Osteoblast (primary cell): ENCODE data around the gene EPS8. TPM values are rescaled to one million over a fixed set of nuclear protein-coding genes. Genes with fewer than 3 reads are reported as not detected.

ENCODE experiments used
- DNase-seq: peaks from one replicate; pipeline ENCODE4 v3.0.0; 2011; ENCODE audit warnings: low spot score, mixed read lengths; ENCODE audit not compliant: insufficient read length; ENCODE audit errors: missing footprints
- H2AFZ ChIP-seq: 2 replicates; pipeline ENCODE4 v1.6.0; 2011; ENCODE audit warnings: mild to moderate bottlenecking, low read length
- H3K27ac ChIP-seq: 2 replicates; pipeline ENCODE4 v1.5.1; 2011; ENCODE audit warnings: mild to moderate bottlenecking, low read depth, low read length, moderate library complexity
- H3K27me3 ChIP-seq: 2 replicates; pipeline ENCODE4 v1.6.0; 2012; ENCODE audit warnings: mild to moderate bottlenecking, control low read depth, inconsistent platforms, low read length, moderate library complexity; ENCODE audit not compliant: insufficient read depth
- H3K36me3 ChIP-seq: 2 replicates; pipeline ENCODE4 v1.5.1; 2011; ENCODE audit warnings: mild to moderate bottlenecking, low read length, control low read depth, moderate library complexity; ENCODE audit not compliant: insufficient read depth
- H3K4me1 ChIP-seq: 2 replicates; pipeline ENCODE4 v1.5.1; 2011; ENCODE audit warnings: mild to moderate bottlenecking, low read length, control low read depth, moderate library complexity; ENCODE audit not compliant: insufficient read depth
- H3K4me2 ChIP-seq: 2 replicates; pipeline ENCODE4 v1.6.0; 2011; ENCODE audit warnings: mild to moderate bottlenecking, low read length; ENCODE audit not compliant: insufficient read depth
- H3K4me3 ChIP-seq: fragments of 200-600 bp; sonication (generic); 3 replicates; pipeline ENCODE4 v1.5.1; 2012; ENCODE audit warnings: mild to moderate bottlenecking, low read length, inconsistent platforms; ENCODE audit not compliant: insufficient read depth
- H3K79me2 ChIP-seq: 2 replicates; pipeline ENCODE4 v1.6.0; 2012; ENCODE audit warnings: mild to moderate bottlenecking, low read length, control low read depth, inconsistent platforms; ENCODE audit not compliant: insufficient read depth
- H3K9me3 ChIP-seq: 2 replicates; pipeline ENCODE4 v1.5.1; 2011; ENCODE audit warnings: low read depth, low read length, control low read depth
- H4K20me1 ChIP-seq: 2 replicates; pipeline ENCODE4 v1.6.0; 2012; ENCODE audit warnings: mild to moderate bottlenecking, low read length, control low read depth; ENCODE audit not compliant: insufficient read depth
- total RNA-seq: library from RNA; depleted of rRNA; stranded (reverse); fragments of >200 nt; gene quantifications from 2 replicates; pipeline ENCODE4 v1.2.3, GENCODE V29; 2012
- TF ChIP-seq, protein P1 (sequence below): IDR thresholded peaks from 2 replicates; pipeline ENCODE4 v1.5.1; 2011; ENCODE audit warnings: mild to moderate bottlenecking, low read depth, low read length, moderate library complexity; ENCODE audit errors: extremely low read depth

The EPS8 gene
- total RNA-seq, 1 donor, result 160 TPM

DNA sequence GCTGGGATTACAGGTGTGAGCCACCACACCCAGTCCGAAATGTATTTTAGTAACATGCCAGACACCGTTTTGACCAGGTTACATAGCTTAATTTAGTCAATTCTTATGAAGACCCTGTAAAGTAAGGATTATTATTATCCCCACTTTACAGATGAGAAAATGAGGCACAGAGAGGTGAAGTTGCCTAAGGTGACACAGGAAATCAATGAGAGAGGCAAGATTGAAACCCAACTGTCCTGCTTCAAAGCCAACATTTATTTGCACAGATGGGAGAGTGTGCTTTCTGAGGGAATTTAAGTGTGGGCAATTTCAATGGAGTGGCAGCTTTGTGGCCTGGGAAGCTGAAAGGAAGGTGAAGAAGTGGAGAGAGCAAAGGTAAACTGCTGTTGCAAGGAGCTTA, 19.1 kb upstream of the EPS8 start:
- Histone ChIP-seq H3K9me3 (no peaks in the 10 kb centered on the region), H3K27ac (no peak overlapping the region), H4K20me1 (no peaks in the 10 kb centered on the region), H2AFZ (peak overlapping the region; percentile 24), H3K36me3 (no peaks in the 10 kb centered on the region), H3K4me1 (peaks cover 8% of the 10 kb centered on the region), H3K79me2 (no peaks in the 10 kb centered on the region), H3K4me2 (peak overlapping the region; percentile 25), H3K27me3 (no peaks in the 10 kb centered on the region), H3K4me3 (no peak overlapping the region)
- DNase-seq, result no peak
- TF ChIP-seq, protein P1, sequence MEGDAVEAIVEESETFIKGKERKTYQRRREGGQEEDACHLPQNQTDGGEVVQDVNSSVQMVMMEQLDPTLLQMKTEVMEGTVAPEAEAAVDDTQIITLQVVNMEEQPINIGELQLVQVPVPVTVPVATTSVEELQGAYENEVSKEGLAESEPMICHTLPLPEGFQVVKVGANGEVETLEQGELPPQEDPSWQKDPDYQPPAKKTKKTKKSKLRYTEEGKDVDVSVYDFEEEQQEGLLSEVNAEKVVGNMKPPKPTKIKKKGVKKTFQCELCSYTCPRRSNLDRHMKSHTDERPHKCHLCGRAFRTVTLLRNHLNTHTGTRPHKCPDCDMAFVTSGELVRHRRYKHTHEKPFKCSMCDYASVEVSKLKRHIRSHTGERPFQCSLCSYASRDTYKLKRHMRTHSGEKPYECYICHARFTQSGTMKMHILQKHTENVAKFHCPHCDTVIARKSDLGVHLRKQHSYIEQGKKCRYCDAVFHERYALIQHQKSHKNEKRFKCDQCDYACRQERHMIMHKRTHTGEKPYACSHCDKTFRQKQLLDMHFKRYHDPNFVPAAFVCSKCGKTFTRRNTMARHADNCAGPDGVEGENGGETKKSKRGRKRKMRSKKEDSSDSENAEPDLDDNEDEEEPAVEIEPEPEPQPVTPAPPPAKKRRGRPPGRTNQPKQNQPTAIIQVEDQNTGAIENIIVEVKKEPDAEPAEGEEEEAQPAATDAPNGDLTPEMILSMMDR, result no peak

DNA sequence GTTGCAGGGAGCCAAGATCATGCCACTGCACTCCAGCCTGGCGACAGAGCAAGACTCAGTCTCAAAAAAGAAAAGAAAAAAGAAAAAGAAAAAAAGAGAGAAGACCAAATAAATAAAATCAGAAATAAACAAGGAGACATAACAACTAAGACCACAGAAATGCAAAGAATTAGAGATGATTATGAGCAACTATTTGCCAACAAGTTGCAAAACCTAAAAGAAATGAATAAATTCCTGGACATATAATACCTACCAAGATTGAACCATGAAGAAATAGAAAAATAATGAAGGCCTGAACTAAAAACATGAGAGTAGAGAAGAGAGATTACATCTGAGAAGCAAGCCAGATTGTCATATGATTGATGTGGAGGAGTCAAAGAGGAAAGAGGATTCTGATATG, 17.6 kb upstream of the EPS8 start:
- no peaks in the 10 kb centered on the region for H3K79me2 ChIP-seq
- no peak overlapping the region for H3K27ac ChIP-seq
- H3K4me1 ChIP-seq, result peaks cover 8% of the 10 kb centered on the region
- no peaks in the 10 kb centered on the region for H3K9me3 ChIP-seq
- no peaks in the 10 kb centered on the region for H4K20me1 ChIP-seq
- no peak overlapping the region for H3K4me2 ChIP-seq
- H3K27me3 ChIP-seq, result no peaks in the 10 kb centered on the region
- no peak overlapping the region for H2AFZ ChIP-seq
- H3K4me3 ChIP-seq, result no peak overlapping the region
- TF ChIP-seq, protein P1, result no peak
- DNase-seq, result no peak
- H3K36me3 ChIP-seq, result no peaks in the 10 kb centered on the region

DNA sequence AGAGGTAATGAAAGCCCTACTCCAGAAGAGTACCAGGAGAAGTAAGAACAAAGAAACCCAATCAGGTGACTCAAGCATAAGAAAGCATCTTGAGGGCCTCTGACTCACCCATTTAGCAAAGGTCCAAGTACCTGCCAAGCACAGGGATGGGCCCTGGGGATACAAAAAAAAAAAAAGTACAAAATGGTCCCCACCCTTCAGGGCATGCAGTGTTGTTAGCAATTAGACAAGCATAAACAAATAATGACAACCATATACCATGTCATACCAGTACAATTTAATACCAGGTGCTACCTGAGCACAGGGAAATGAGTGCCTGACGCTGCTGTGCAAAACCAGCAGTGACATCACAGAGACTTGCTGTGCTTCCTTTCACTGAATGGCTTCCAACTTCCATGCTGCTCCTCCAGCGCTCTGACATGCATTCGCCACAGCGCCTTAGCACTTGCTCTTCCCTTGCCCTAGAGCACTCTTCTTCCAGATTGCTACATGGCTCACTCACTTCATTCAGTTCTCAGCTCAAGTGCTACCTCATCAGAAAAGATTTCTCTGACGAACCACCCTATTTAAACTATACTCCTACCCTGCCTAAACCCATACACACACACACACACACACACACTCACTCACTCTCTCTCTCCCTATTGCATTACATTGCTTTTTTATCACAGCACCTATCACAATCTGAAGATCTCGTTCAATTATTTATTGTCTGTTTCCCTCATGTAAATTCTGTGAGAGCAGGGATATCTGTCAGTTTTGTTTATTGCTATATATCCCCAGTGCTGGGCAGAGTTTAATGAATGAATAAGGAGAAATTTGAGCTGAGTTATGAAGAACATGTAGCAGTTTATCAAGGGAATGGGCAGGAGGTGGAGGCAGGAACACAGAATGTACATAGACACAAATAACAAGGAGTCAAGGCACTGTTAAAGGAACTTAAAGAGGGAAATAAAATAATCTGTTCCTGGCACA, 12.9 kb upstream of the EPS8 start:
- H3K27ac ChIP-seq, result no peak overlapping the region

DNA sequence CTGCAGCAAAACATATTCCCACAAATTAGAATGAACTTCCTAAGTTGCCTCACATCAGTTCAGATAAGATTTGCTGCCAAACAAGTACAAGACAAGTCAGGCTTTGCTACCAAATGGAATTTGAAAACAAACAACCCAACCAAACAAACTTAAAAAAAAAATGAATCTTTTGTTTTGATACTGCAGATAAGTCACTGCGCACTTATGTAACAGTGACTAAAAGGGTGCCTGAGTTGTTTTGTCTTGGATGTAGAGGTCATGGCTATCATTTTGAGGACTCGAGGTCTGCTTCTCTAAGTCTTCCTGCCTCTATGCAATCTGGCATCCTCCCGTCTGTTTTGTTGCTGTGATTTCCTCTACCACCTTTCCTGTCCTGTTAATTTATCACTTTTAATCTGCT, 11.1 kb upstream of the EPS8 start:
- H4K20me1 ChIP-seq, result no peaks in the 10 kb centered on the region
- TF ChIP-seq, protein P1, result no peak
- H3K27me3 ChIP-seq, result no peaks in the 10 kb centered on the region
- no peak overlapping the region for H3K27ac ChIP-seq
- H3K4me2 ChIP-seq, result no peak overlapping the region
- no peaks in the 10 kb centered on the region for H3K9me3 ChIP-seq
- no peak overlapping the region for H2AFZ ChIP-seq
- H3K4me3 ChIP-seq, result no peak overlapping the region
- no peaks in the 10 kb centered on the region for H3K79me2 ChIP-seq
- no peaks in the 10 kb centered on the region for H3K36me3 ChIP-seq
- DNase-seq, result peak; percentile 72
- H3K4me1 ChIP-seq, result peaks cover 34% of the 10 kb centered on the region

More for the DNA sequence above, 12.9 kb upstream of the EPS8 start:
- no peaks in the 10 kb centered on the region for H3K9me3 ChIP-seq
- no peak overlapping the region for H3K4me2 ChIP-seq
- DNase-seq, result no peak
- no peak overlapping the region for H3K4me3 ChIP-seq
- no peaks in the 10 kb centered on the region for H3K27me3 ChIP-seq
- H4K20me1 ChIP-seq, result no peaks in the 10 kb centered on the region
- no peak overlapping the region for H2AFZ ChIP-seq
- no peaks in the 10 kb centered on the region for H3K36me3 ChIP-seq
- TF ChIP-seq, protein P1, result no peak
- peaks cover 27% of the 10 kb centered on the region for H3K4me1 ChIP-seq
- H3K79me2 ChIP-seq, result no peaks in the 10 kb centered on the region
